22Rv1 (cell line): ENCODE results near the gene DARS2.

Source experiments
- CTCF ChIP-seq: fragments of 450-650 bp; IDR thresholded peaks from 2 replicates; pipeline ENCODE4 v1.5.1; 2017; ENCODE audit warnings: mild to moderate bottlenecking
- ZFX ChIP-seq: fragments of 450-650 bp; IDR thresholded peaks from 2 replicates; pipeline ENCODE4 v1.6.1; 2017; ENCODE audit warnings: antibody characterized with exemption, borderline replicate concordance

GRCh38 chr1:173862769-173863223, 38.3 kb downstream of the DARS2 start:
- TF ChIP-seq CTCF (no peak), ZFX (no peak)
